HepG2 (cell line): Measurements from ENCODE around the gene FABP1. TPM values are rescaled to one million over a fixed set of nuclear protein-coding genes. Genes with fewer than 3 reads are reported as not detected.

Source experiments
- CHCHD3 ChIP-seq: sonication (generic); formaldehyde crosslinking; IDR thresholded peaks from 2 replicates; pipeline ENCODE4 v1.8.0; 2022; ENCODE audit warnings: mild to moderate bottlenecking, missing genetic modification reagents, moderate library complexity
- DNMT3B ChIP-seq: conservative IDR thresholded peaks from 2 replicates; pipeline ENCODE4 v1.6.1; 2016; ENCODE audit warnings: missing biosample characterization, control low read depth
- GATAD1 ChIP-seq: IDR thresholded peaks from 2 replicates; pipeline ENCODE4 v1.6.1; 2016; ENCODE audit warnings: missing genetic modification reagents, missing compliant biosample characterization
- NRL ChIP-seq: sonication (generic); formaldehyde crosslinking; IDR thresholded peaks from 2 replicates; pipeline ENCODE4 v1.5.0; 2020; ENCODE audit warnings: missing genetic modification reagents, mild to moderate bottlenecking, moderate library complexity, borderline replicate concordance
- PBX3 ChIP-seq: sonication (generic); formaldehyde crosslinking; IDR thresholded peaks from 2 replicates; pipeline ENCODE4 v1.8.1; 2023; ENCODE audit warnings: missing genetic modification reagents, inconsistent platforms, borderline replicate concordance
- PITX1 ChIP-seq: sonication (generic); formaldehyde crosslinking; IDR thresholded peaks from 2 replicates; pipeline ENCODE4 v1.5.1; 2020; ENCODE audit warnings: mild to moderate bottlenecking, missing genetic modification reagents
- TMF1 ChIP-seq: sonication (generic); formaldehyde crosslinking; IDR thresholded peaks from 2 replicates; pipeline ENCODE4 v1.8.1; 2022; ENCODE audit warnings: low read depth, missing genetic modification reagents
- XRCC5 ChIP-seq: fragments of 200-400 bp; formaldehyde crosslinking; optimal IDR thresholded peaks from 2 replicates; pipeline ENCODE3; 2017; ENCODE audit warnings: mild to moderate bottlenecking, low read length
- ZBTB10 ChIP-seq: sonication (generic); formaldehyde crosslinking; IDR thresholded peaks from 2 replicates; pipeline ENCODE4 v1.4.0; 2020; ENCODE audit warnings: missing genetic modification reagents, borderline replicate concordance
- ZBTB21 ChIP-seq: sonication (generic); formaldehyde crosslinking; IDR thresholded peaks from 2 replicates; pipeline ENCODE4 v1.4.0; 2020; ENCODE audit warnings: missing genetic modification reagents
- ZNF280D ChIP-seq: sonication (generic); formaldehyde crosslinking; IDR thresholded peaks from 2 replicates; pipeline ENCODE4 v1.5.1; 2020; ENCODE audit warnings: mild to moderate bottlenecking, missing genetic modification reagents
- ZNF333 ChIP-seq: sonication (generic); formaldehyde crosslinking; IDR thresholded peaks from 2 replicates; pipeline ENCODE4 v1.4.0; 2020; ENCODE audit warnings: mild to moderate bottlenecking, missing genetic modification reagents, borderline replicate concordance
- ZNF569 ChIP-seq: sonication (generic); formaldehyde crosslinking; IDR thresholded peaks from 2 replicates; pipeline ENCODE4 v1.5.0; 2020; ENCODE audit warnings: mild to moderate bottlenecking, missing genetic modification reagents, moderate library complexity, borderline replicate concordance
- ZNF768 ChIP-seq: sonication (generic); formaldehyde crosslinking; IDR thresholded peaks from 2 replicates; pipeline ENCODE4 v1.4.0; 2020; ENCODE audit warnings: missing genetic modification reagents
- ZSCAN20 ChIP-seq: sonication (generic); formaldehyde crosslinking; IDR thresholded peaks from 2 replicates; pipeline ENCODE4 v1.4.0; 2020; ENCODE audit warnings: missing genetic modification reagents, mild to moderate bottlenecking, borderline replicate concordance
- ZSCAN9 ChIP-seq: IDR thresholded peaks from 2 replicates; pipeline ENCODE4 v1.6.1; 2016; ENCODE audit warnings: borderline replicate concordance
- polyA plus RNA-seq, 8 experiments: library from polyadenylated mRNA; depleted of rRNA in 3 of 8; stranded (reverse) in 7 of 8; unstranded in 1 of 8; fragments of >200 nt; fragmentation: Illumina TruSeq in 4 of 8; extraction: Trizol in 4 of 8; gene quantifications; 2 replicates each; pipeline versions ENCODE4 v1.2.1 to v1.2.3, GENCODE V29; 2011 to 2016; ENCODE audit warnings: low read depth in 4 of 8, missing spikeins in 1 of 8, mixed read lengths in 1 of 8; ENCODE audit not compliant: insufficient read depth in 1 of 8
- total RNA-seq, 5 experiments: library from RNA; depleted of rRNA; stranded (reverse); fragments of >200 nt; fragmentation: Illumina TruSeq; extraction: Trizol; gene quantifications; 2 replicates each; pipeline ENCODE4 v1.2.3, GENCODE V29; 2016; ENCODE audit warnings: low read depth in 1 of 5
- TF ChIP-seq, protein P1 (sequence below): sonication (generic); formaldehyde crosslinking; IDR thresholded peaks from 2 replicates; pipeline ENCODE4 v1.5.1; 2020; ENCODE audit warnings: missing genetic modification reagents, mild to moderate bottlenecking, borderline replicate concordance
- TF ChIP-seq, protein P2 (sequence below): IDR thresholded peaks from 2 replicates; pipeline ENCODE4 v1.6.1; 2012; ENCODE audit warnings: low read depth, low read length, improper control_type of control experiment
- TF ChIP-seq, protein P3 (sequence below): sonication (generic); formaldehyde crosslinking; IDR thresholded peaks from 2 replicates; pipeline ENCODE4 v1.5.0; 2020; ENCODE audit warnings: mild to moderate bottlenecking, low read depth, missing genetic modification reagents, borderline replicate concordance

FABP1 gene
- total and polyA plus RNA-seq, 2 of the 13 experiments (the other 11 are each of a cell fraction or from before 2014, with no cell fraction given), result 644 to 1,608 TPM

- TF ChIP-seq ZSCAN9 (CRISPR knock-in tag) (peak; percentile 97), NRL (CRISPR knock-in tag) (no peak), DNMT3B (CRISPR knock-in tag) (no peak), ZNF280D (CRISPR knock-in tag) (no peak), ZNF333 (CRISPR knock-in tag) (no peak), TMF1 (CRISPR knock-in tag) (no peak), ZSCAN20 (no peak), GATAD1 (peak; percentile 25; the same call in 1 of the 2 replicates), ZNF768 (CRISPR knock-in tag) (no peak), PITX1 (CRISPR knock-in tag) (peak; percentile 85; the same call in 1 of the 2 replicates), ZBTB10 (CRISPR knock-in tag) (peak; percentile 61; the same call in 1 of the 2 replicates), ZNF569 (CRISPR knock-in tag) (no peak), ZBTB21 (CRISPR knock-in tag) (no peak), PBX3 (no peak), CHCHD3 (CRISPR knock-in tag) (no peak), XRCC5 (peak; percentile 51)
- TF ChIP-seq, protein P1, sequence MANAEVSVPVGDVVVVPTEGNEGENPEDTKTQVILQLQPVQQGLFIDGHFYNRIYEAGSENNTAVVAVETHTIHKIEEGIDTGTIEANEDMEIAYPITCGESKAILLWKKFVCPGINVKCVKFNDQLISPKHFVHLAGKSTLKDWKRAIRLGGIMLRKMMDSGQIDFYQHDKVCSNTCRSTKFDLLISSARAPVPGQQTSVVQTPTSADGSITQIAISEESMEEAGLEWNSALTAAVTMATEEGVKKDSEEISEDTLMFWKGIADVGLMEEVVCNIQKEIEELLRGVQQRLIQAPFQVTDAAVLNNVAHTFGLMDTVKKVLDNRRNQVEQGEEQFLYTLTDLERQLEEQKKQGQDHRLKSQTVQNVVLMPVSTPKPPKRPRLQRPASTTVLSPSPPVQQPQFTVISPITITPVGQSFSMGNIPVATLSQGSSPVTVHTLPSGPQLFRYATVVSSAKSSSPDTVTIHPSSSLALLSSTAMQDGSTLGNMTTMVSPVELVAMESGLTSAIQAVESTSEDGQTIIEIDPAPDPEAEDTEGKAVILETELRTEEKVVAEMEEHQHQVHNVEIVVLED (CRISPR knock-in tag), result no peak; the same call in 1 of the 2 replicates
- TF ChIP-seq, protein P2, sequence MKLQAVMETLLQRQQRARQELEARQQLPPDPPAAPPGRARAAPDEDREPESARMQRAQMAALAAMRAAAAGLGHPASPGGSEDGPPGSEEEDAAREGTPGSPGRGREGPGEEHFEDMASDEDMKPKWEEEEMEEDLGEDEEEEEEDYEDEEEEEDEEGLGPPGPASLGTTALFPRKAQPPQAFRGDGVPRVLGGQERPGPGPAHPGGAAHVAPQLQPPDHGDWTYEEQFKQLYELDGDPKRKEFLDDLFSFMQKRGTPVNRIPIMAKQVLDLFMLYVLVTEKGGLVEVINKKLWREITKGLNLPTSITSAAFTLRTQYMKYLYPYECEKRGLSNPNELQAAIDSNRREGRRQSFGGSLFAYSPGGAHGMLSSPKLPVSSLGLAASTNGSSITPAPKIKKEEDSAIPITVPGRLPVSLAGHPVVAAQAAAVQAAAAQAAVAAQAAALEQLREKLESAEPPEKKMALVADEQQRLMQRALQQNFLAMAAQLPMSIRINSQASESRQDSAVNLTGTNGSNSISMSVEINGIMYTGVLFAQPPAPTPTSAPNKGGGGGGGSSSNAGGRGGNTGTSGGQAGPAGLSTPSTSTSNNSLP, result peak; percentile 76
- TF ChIP-seq, protein P3, sequence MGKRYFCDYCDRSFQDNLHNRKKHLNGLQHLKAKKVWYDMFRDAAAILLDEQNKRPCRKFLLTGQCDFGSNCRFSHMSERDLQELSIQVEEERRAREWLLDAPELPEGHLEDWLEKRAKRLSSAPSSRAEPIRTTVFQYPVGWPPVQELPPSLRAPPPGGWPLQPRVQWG (CRISPR knock-in tag), result no peak
These were observed 11.4 kb upstream of the FABP1 start (continued) for GRCh38 chr2:88139203-88139702.
